Neural cell (in vitro differentiated cells): Measurements from ENCODE around the gene ZNF358. TPM values are rescaled to one million over a fixed set of nuclear protein-coding genes. Genes with fewer than 3 reads are reported as not detected.

Experiments
- H2AFZ ChIP-seq: fragments of 200-600, 300-800 bp; sonication (generic), shearing (Covaris generic); 2 replicates; pipeline ENCODE4 v1.6.0; 2014; ENCODE audit warnings: low read depth, mild to moderate bottlenecking, antibody characterized with exemption, low read length, moderate library complexity
- H3F3A ChIP-seq: fragments of 200-600 bp; shearing (Covaris generic); 2 replicates; pipeline ENCODE4 v1.6.1; 2016; ENCODE audit warnings: mild to moderate bottlenecking, moderate library complexity, mixed read lengths, antibody characterized with exemption, low read length; ENCODE audit not compliant: insufficient read depth, poor library complexity, severe bottlenecking
- H3K27ac ChIP-seq: fragments of 200-600, 300-800 bp; sonication (generic), shearing (Covaris generic); 2 replicates; pipeline ENCODE4 v1.5.1; 2014; ENCODE audit warnings: mild to moderate bottlenecking, low read length, moderate library complexity
- H3K27me3 ChIP-seq: fragments of 300-800, 200-600 bp; sonication (generic), shearing (Covaris generic); 2 replicates; pipeline ENCODE4 v1.6.0; 2014; ENCODE audit warnings: mild to moderate bottlenecking, low read depth, low read length, moderate library complexity; ENCODE audit not compliant: insufficient read depth
- H3K36me3 ChIP-seq: fragments of 300-800, 200-600 bp; sonication (generic), shearing (Covaris generic); 2 replicates; pipeline ENCODE4 v1.5.1; 2014; ENCODE audit warnings: mild to moderate bottlenecking, antibody characterized with exemption, low read length, moderate library complexity; ENCODE audit not compliant: insufficient read depth
- H3K4me2 ChIP-seq: fragments of 300-800, 200-600 bp; sonication (generic), shearing (Covaris generic); 2 replicates; pipeline ENCODE4 v1.6.0; 2014; ENCODE audit warnings: mild to moderate bottlenecking, low read length
- H3K4me3 ChIP-seq: fragments of 300-800, 200-600 bp; sonication (generic), shearing (Covaris generic); 2 replicates; pipeline ENCODE4 v1.5.1; 2014; ENCODE audit warnings: mild to moderate bottlenecking, low read length, moderate library complexity
- H3K79me2 ChIP-seq: fragments of 200-600 bp; shearing (Covaris generic); replicated peaks from 2 replicates; pipeline ENCODE4 v1.6.0; 2014; ENCODE audit warnings: mild to moderate bottlenecking, low read length, moderate library complexity; ENCODE audit not compliant: insufficient read depth
- H3K9ac ChIP-seq: fragments of 300-800, 200-600 bp; sonication (generic), shearing (Covaris generic); 2 replicates; pipeline ENCODE4 v1.6.1; 2016; ENCODE audit warnings: mild to moderate bottlenecking, low read length, mixed read lengths
- H3K9me2 ChIP-seq: fragments of 200-600 bp; shearing (Covaris generic); 2 replicates; pipeline ENCODE4 v1.6.1; 2016; ENCODE audit warnings: mild to moderate bottlenecking, low read length, mixed read lengths; ENCODE audit not compliant: insufficient read depth
- H3K9me3 ChIP-seq: fragments of 200-600, 300-800 bp; sonication (generic), shearing (Covaris generic); 2 replicates; pipeline ENCODE4 v1.6.1; 2016; ENCODE audit warnings: mild to moderate bottlenecking, mixed run types, low read length, moderate library complexity, mixed read lengths
- H4K20me1 ChIP-seq: fragments of 200-600 bp; shearing (Covaris generic); 2 replicates; pipeline ENCODE4 v1.6.1; 2016; ENCODE audit warnings: mild to moderate bottlenecking, mixed run types; ENCODE audit not compliant: insufficient read depth
- EP300 ChIP-seq: fragments of 450-650 bp; conservative IDR thresholded peaks from 2 replicates; pipeline ENCODE4 v1.6.1; 2014; ENCODE audit warnings: antibody characterized with exemption, mild to moderate bottlenecking, moderate library complexity; ENCODE audit not compliant: poor library complexity, severe bottlenecking
- EZH2 ChIP-seq: fragments of 200-600, 300-800 bp; shearing (Covaris generic), sonication (generic); IDR thresholded peaks from 2 replicates; pipeline ENCODE4 v1.6.1; 2014; ENCODE audit warnings: antibody characterized with exemption, low read length, borderline replicate concordance, mild to moderate bottlenecking; ENCODE audit not compliant: insufficient read depth, poor library complexity, severe bottlenecking
- MXI1 ChIP-seq: fragments of 450-650 bp; conservative IDR thresholded peaks from 2 replicates; pipeline ENCODE4 v1.6.1; 2014; ENCODE audit warnings: antibody characterized with exemption, mild to moderate bottlenecking; ENCODE audit not compliant: poor library complexity, severe bottlenecking
- POLR2AphosphoS5 ChIP-seq: IDR thresholded peaks from 2 replicates; pipeline ENCODE4 v1.6.1; 2012
- RAD21 ChIP-seq: fragments of 450-650 bp; conservative IDR thresholded peaks from 2 replicates; pipeline ENCODE4 v1.6.1; 2014; ENCODE audit warnings: antibody characterized with exemption, mild to moderate bottlenecking, moderate library complexity
- SMC3 ChIP-seq: fragments of 450-650 bp; conservative IDR thresholded peaks from 2 replicates; pipeline ENCODE4 v1.6.1; 2014; ENCODE audit warnings: antibody characterized with exemption, mild to moderate bottlenecking, moderate library complexity; ENCODE audit not compliant: poor library complexity
- TAF1 ChIP-seq: IDR thresholded peaks from 2 replicates; pipeline ENCODE4 v1.6.1; 2012; ENCODE audit warnings: low read depth
- polyA plus RNA-seq: library from polyadenylated mRNA; depleted of rRNA; stranded (reverse); fragments of >200 nt; gene quantifications from 2 replicates; pipeline ENCODE4 v1.2.3, GENCODE V29; 2014
- TF ChIP-seq, protein P1 (sequence below): fragments of 450-650 bp; IDR thresholded peaks from 2 replicates; pipeline ENCODE4 v1.5.1; 2014; ENCODE audit warnings: antibody characterized with exemption, mild to moderate bottlenecking, moderate library complexity; ENCODE audit not compliant: poor library complexity, severe bottlenecking
- TF ChIP-seq, protein P2 (sequence below): IDR thresholded peaks from 2 replicates; pipeline ENCODE4 v1.6.1; 2012; ENCODE audit warnings: borderline replicate concordance

Gene ZNF358
- polyA plus RNA-seq, 1 donor from 2014 or later = 22.0 TPM

DNA sequence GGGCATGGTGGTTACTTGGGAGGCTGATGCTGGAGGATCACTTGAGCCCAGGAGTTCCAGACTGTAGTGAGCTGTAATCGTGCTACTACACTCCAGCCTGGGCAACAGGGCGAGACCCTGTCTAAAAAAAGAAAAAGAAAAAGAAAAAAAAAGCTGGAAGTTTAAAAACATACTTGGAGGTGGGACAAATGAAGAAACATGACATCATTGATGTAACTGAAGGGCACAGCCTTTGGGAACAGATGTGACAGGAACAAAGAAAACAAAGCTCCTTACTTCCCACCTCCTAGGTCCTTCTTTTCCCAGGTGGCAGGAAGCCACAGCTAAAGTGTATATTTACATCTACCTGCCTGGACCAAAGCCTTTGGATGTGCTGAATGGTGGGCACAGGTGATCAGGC lies 29.0 kb upstream of the ZNF358 start:
- H3K9me2 ChIP-seq = no peaks in the 10 kb centered on the region
- no peaks in the 10 kb centered on the region for H3K9me3 ChIP-seq
- no peaks in the 10 kb centered on the region for H3K27me3 ChIP-seq
- H3F3A ChIP-seq = no peaks in the 10 kb centered on the region
- no peak overlapping the region for H3K4me3 ChIP-seq
- H2AFZ ChIP-seq = no peak overlapping the region
- H3K4me2 ChIP-seq = no peak overlapping the region
- no peaks in the 10 kb centered on the region for H3K36me3 ChIP-seq
- no peaks in the 10 kb centered on the region for H4K20me1 ChIP-seq
- H3K79me2 ChIP-seq = no peaks in the 10 kb centered on the region
- H3K9ac ChIP-seq = no peak overlapping the region
- TF ChIP-seq TAF1 (no peak), MXI1 (no peak), EP300 (no peak), EZH2 (no peak), POLR2AphosphoS5 (no peak), SMC3 (no peak), RAD21 (no peak)
- TF ChIP-seq, protein P1, sequence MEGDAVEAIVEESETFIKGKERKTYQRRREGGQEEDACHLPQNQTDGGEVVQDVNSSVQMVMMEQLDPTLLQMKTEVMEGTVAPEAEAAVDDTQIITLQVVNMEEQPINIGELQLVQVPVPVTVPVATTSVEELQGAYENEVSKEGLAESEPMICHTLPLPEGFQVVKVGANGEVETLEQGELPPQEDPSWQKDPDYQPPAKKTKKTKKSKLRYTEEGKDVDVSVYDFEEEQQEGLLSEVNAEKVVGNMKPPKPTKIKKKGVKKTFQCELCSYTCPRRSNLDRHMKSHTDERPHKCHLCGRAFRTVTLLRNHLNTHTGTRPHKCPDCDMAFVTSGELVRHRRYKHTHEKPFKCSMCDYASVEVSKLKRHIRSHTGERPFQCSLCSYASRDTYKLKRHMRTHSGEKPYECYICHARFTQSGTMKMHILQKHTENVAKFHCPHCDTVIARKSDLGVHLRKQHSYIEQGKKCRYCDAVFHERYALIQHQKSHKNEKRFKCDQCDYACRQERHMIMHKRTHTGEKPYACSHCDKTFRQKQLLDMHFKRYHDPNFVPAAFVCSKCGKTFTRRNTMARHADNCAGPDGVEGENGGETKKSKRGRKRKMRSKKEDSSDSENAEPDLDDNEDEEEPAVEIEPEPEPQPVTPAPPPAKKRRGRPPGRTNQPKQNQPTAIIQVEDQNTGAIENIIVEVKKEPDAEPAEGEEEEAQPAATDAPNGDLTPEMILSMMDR = no peak
- TF ChIP-seq, protein P2, sequence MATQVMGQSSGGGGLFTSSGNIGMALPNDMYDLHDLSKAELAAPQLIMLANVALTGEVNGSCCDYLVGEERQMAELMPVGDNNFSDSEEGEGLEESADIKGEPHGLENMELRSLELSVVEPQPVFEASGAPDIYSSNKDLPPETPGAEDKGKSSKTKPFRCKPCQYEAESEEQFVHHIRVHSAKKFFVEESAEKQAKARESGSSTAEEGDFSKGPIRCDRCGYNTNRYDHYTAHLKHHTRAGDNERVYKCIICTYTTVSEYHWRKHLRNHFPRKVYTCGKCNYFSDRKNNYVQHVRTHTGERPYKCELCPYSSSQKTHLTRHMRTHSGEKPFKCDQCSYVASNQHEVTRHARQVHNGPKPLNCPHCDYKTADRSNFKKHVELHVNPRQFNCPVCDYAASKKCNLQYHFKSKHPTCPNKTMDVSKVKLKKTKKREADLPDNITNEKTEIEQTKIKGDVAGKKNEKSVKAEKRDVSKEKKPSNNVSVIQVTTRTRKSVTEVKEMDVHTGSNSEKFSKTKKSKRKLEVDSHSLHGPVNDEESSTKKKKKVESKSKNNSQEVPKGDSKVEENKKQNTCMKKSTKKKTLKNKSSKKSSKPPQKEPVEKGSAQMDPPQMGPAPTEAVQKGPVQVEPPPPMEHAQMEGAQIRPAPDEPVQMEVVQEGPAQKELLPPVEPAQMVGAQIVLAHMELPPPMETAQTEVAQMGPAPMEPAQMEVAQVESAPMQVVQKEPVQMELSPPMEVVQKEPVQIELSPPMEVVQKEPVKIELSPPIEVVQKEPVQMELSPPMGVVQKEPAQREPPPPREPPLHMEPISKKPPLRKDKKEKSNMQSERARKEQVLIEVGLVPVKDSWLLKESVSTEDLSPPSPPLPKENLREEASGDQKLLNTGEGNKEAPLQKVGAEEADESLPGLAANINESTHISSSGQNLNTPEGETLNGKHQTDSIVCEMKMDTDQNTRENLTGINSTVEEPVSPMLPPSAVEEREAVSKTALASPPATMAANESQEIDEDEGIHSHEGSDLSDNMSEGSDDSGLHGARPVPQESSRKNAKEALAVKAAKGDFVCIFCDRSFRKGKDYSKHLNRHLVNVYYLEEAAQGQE = no peak
- no peak overlapping the region for H3K27ac ChIP-seq

GRCh38 chr19:7488736-7489353 lies 27.1 kb upstream of the ZNF358 start, which contains the start of gene PEX11G:
Gene PEX11G, minus strand, starts transcription at chr19:7489035. Its CDS starts 25 bp downstream, at chr19:7489010.
- no peaks in the 10 kb centered on the region for H3F3A ChIP-seq
- H3K4me3 ChIP-seq = peak within 1 kb of the TSS; percentile 64
- no peaks in the 10 kb centered on the region for H3K9me2 ChIP-seq
- no peaks in the 10 kb centered on the region for H3K9me3 ChIP-seq
- H3K27ac ChIP-seq = peak within 1 kb of the TSS; percentile 69
- TF ChIP-seq, protein P1 = no peak
- TF ChIP-seq POLR2AphosphoS5 (peak; percentile 79), EP300 (peak; percentile 64), SMC3 (no peak), MXI1 (peak; percentile 41)
- TF ChIP-seq, protein P2 = peak; percentile 37
- peak within 1 kb of the TSS; percentile 64 for H3K9ac ChIP-seq
- no peaks in the 10 kb centered on the region for H3K36me3 ChIP-seq
- no peaks in the 10 kb centered on the region for H4K20me1 ChIP-seq
- no peaks in the 10 kb centered on the region for H3K79me2 ChIP-seq
- no peak within 1 kb of the TSS for H3K4me2 ChIP-seq
- peak within 1 kb of the TSS; percentile 69 for H2AFZ ChIP-seq
- H3K27me3 ChIP-seq = no peaks in the 10 kb centered on the region
